GM19438 (cell line): ENCODE data around the gene PIGR.

Source experiments
- ATAC-seq: cut with Tn5 transposase; IDR thresholded peaks from one replicate; pipeline ENCODE4 v1.9.1; 2021; ENCODE audit warnings: low read depth; ENCODE audit not compliant: unreplicated experiment

The PIGR gene

GRCh38 chr1:206895837-206896242 lies 50.4 kb downstream of the PIGR start:
- no peak for ATAC-seq

DNA sequence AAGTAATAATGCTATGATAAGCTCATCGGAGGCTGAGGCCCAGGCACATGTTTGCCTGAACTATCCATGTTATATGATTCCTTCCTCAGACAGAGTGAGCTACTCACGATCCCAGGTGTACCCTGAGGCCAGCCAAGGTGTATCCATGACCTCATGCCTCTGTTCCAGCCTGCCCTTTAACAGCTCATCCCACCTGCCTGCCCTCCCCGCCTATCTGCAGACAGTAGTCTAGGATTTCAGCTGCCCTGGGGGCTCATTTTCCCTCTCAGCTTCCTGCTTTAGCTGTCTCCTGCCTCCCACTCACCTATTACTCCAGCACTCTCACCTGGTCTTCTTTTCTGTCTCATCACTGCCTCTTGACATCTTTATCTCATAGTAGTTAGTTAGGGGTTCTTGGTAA lies 50.9 kb downstream of the PIGR start:
- no peak for ATAC-seq

DNA sequence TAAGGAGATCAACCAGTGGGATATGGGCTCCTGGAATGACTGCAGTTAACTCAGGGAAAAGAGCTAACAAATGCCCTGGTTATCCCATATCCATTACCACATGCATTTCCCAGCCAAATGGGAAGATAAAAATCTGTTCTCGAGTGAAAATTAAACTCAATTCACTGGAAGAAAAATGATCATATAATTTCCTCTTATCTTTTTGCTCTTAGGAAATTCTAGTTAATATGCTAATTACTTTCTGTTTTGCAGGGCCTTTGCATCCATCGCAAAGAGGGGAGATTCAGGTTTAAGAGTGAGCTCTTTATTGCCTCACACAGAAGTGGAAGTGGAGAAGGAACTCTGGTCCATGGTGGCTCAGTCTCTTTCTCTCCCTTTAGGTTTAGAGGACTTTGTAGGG lies 52.9 kb downstream of the PIGR start:
- ATAC-seq, result no peak

GRCh38 chr1:206892351-206892984 lies 53.8 kb downstream of the PIGR start:
- ATAC-seq, result no peak

DNA sequence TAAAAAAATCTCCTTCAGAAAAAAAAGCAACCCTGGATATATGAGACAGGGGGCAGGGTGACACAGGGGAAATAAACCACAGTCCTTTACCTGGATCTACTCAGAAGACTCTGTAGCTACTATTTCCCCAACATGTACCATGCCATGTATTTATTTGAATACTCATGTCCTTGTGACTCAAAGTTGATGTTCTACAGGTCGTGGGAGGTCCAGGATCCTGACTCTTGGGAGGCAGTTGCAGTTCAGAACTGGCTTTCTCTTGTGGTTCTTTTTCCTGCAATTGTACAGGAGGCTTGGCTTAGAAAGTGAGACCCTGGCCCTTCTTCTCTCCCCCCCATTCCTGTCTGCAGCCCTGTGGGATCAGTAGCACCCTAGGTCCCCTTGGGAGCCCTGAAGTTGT lies 54.9 kb downstream of the PIGR start:
- ATAC-seq, result no peak

- ATAC-seq, result no peak
Measured at GRCh38 chr1:206890125-206891060, 55.9 kb downstream of the PIGR start.

GRCh38 chr1:206887701-206888100 lies 58.6 kb downstream of the PIGR start:
- no peak for ATAC-seq

DNA sequence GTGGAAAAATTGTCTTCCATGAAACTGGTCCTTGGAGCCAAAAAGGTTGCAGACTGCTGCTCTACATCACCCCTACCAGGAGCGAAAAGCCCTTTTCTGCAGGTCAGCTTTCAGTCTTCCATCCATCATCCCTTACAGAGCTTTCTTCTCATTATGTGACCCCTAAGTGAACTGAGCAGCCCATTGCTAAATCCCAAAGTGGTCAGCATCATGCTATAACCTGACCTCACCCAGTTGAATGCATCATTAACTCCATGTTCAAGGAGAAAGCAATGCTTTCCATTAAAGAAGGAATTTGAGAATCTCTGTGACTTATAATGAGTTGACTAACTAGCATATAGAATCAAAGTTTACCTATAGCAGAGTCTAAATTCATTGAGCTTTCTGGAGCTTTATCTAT lies 59.4 kb downstream of the PIGR start:
- ATAC-seq, result no peak

- no peak for ATAC-seq
Measured at GRCh38 chr1:206885341-206886060, 60.8 kb downstream of the PIGR start.

DNA sequence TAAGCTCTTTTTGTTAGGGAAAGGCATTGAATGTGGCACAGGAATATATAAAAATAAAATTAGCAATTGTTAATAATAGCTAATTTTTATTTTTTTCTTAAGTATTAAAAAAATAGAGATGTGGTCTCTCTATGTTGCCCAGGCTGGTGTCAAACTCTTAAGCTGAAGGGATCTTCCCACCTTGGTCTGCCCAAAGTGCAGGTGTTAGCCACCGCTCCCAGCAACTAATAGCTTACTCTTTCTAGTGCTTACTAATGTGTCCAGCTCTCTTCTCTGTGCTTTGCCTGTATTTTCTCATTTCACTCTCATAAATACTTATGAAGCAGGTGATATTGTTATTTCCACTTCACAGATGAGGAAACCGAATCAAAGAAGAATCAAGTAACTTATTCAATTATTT lies 62.4 kb downstream of the PIGR start:
- no peak for ATAC-seq

DNA sequence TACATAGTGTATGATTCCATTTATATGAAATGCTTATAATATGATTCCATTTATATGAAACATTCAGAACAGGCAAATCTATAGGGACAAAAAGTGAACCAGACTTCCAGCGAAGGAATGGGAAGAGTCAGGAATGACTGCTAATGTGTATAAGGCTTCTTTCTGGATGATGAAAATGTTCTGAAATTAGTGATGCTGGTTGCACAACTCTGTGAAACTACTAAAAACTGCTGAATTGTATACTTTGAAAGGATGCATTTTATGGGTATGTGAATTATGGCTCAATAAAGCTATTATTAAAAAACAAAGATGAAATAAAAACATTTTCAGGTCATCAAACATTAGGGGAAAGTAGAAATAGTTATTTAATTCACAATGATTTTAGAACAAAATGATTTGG lies 63.1 kb downstream of the PIGR start:
- no peak for ATAC-seq

GRCh38 chr1:206882555-206882954 lies 63.7 kb downstream of the PIGR start:
- ATAC-seq, result no peak

- ATAC-seq, result no peak
Measured at GRCh38 chr1:206880314-206880713, 66.0 kb downstream of the PIGR start.
